B cell (primary cell): ENCODE results near the gene SMIM14. TPM values are rescaled to one million over a fixed set of nuclear protein-coding genes. Genes with fewer than 3 reads are reported as not detected.

Source experiments
- ATAC-seq: fragments of 200-7000 bp; cut with Tn5 transposase; one replicate; pipeline ENCODE4 v1.10.0; 2021; ENCODE audit warnings: low read depth, mild to moderate bottlenecking, moderate number of reproducible peaks, moderate library complexity
- CTCF ChIA-PET: fragments of 350-600 bp; sonication (Branson Sonifier 250); formaldehyde crosslinking; loops from one replicate; lab custom pipeline; 2021; ENCODE audit warnings: antibody characterized with exemption, inconsistent platforms; lab: Charles Lee
- POLR2A ChIA-PET: fragments of 350-600 bp; sonication (Branson Sonifier 250); formaldehyde crosslinking; loops from one replicate; lab custom pipeline; 2021; ENCODE audit warnings: antibody characterized with exemption; lab: Charles Lee
- DNase-seq: peaks from one replicate; pipeline ENCODE4 v3.0.0; 2013
- H2AFZ ChIP-seq: 2 replicates; pipeline ENCODE4 v1.6.1; 2012; ENCODE audit warnings: mild to moderate bottlenecking, low read depth, low read length; ENCODE audit not compliant: insufficient read depth, poor library complexity, severe bottlenecking
- H3K27ac ChIP-seq, 2 donors: 1 replicate in 1 of 2; 2 replicates in 1 of 2; pipeline ENCODE4 v1.5.1; 2012 to 2013; ENCODE audit warnings: low read length in 2 of 2, mild to moderate bottlenecking in 2 of 2, moderate library complexity in 1 of 2
- H3K27me3 ChIP-seq, 4 experiments: fragments of 200-600 bp in 1 of 4; sonication (generic) in 1 of 4; replicated peaks in 1 of 4; 1 replicate in 2 of 4; 2 replicates in 2 of 4; pipeline versions ENCODE4 v1.6.1 to v1.7.0; 2013 to 2016; ENCODE audit warnings: low read length in 3 of 4, mild to moderate bottlenecking in 2 of 4, mixed read lengths in 1 of 4, moderate library complexity in 1 of 4; ENCODE audit not compliant: insufficient read depth in 4 of 4, control insufficient read depth in 3 of 4; ENCODE audit errors: control extremely low read depth in 1 of 4
- H3K36me3 ChIP-seq, 2 experiments: replicated peaks in 1 of 2; 1 replicate in 1 of 2; 2 replicates in 1 of 2; pipeline versions ENCODE4 v1.6.1 to v1.7.1; 2013; ENCODE audit warnings: low read length in 1 of 2; ENCODE audit not compliant: insufficient read depth in 2 of 2, control insufficient read depth in 1 of 2; ENCODE audit errors: control extremely low read depth in 1 of 2, extremely low read depth in 1 of 2
- H3K4me1 ChIP-seq, 2 donors: fragments of 200-600 bp in 1 of 2; sonication (generic) in 1 of 2; 1 replicate in 1 of 2; 2 replicates in 1 of 2; pipeline versions ENCODE4 v1.5.1 to v1.6.1; 2013 to 2017; ENCODE audit warnings: low read length in 2 of 2; ENCODE audit not compliant: control insufficient read depth in 2 of 2, insufficient read depth in 2 of 2
- H3K4me2 ChIP-seq: replicated peaks from 2 replicates; pipeline ENCODE3; 2012; ENCODE audit warnings: mild to moderate bottlenecking, low read depth, low read length; ENCODE audit not compliant: poor library complexity, severe bottlenecking
- H3K4me3 ChIP-seq, 5 experiments: fragments of 200-600 bp in 1 of 5; sonication (generic) in 1 of 5; 1 replicate in 3 of 5; 2 replicates in 2 of 5; pipeline versions ENCODE4 v1.5.1 to v1.7.0; 2011 to 2016; ENCODE audit warnings: low read length in 4 of 5, mild to moderate bottlenecking in 4 of 5, low read depth in 2 of 5, control low read depth in 1 of 5, moderate library complexity in 1 of 5; ENCODE audit not compliant: insufficient read depth in 1 of 5; ENCODE audit errors: control extremely low read depth in 1 of 5, extremely low read depth in 1 of 5
- H3K79me2 ChIP-seq: fragments of 200-600 bp; sonication (generic); one replicate; pipeline ENCODE4 v1.6.0; 2016; ENCODE audit warnings: low read length; ENCODE audit not compliant: control insufficient read depth, insufficient read depth
- H3K9ac ChIP-seq: fragments of 200-600 bp; sonication (generic); 2 replicates; pipeline ENCODE4 v1.6.1; 2017; ENCODE audit warnings: mild to moderate bottlenecking, low read length, moderate library complexity
- H3K9me3 ChIP-seq, 3 donors: one replicate each; pipeline versions ENCODE4 v1.6.1 to v1.7.1; 2013; ENCODE audit warnings: low read length in 2 of 3; ENCODE audit not compliant: control insufficient read depth in 2 of 3, insufficient read depth in 1 of 3; ENCODE audit errors: control extremely low read depth in 1 of 3
- H4K20me1 ChIP-seq: 2 replicates; pipeline ENCODE4 v1.6.0; 2012; ENCODE audit warnings: mild to moderate bottlenecking, low read length; ENCODE audit not compliant: insufficient read depth, control insufficient read depth, poor library complexity, severe bottlenecking
- H3K27ac Mint-ChIP-seq: one replicate; pipeline ENCODE4 v1.8.0; 2021; ENCODE audit warnings: mixed read lengths
- H3K27me3 Mint-ChIP-seq: one replicate; pipeline ENCODE4 v1.8.0; 2021; ENCODE audit warnings: mixed read lengths
- H3K4me1 Mint-ChIP-seq: one replicate; pipeline ENCODE4 v1.8.0; 2021; ENCODE audit warnings: mixed read lengths
- H3K4me3 Mint-ChIP-seq: one replicate; pipeline ENCODE4 v1.8.0; 2021; ENCODE audit warnings: mixed read lengths
- H3K9me3 Mint-ChIP-seq: one replicate; pipeline ENCODE4 v1.8.0; 2022; ENCODE audit warnings: mixed read lengths; ENCODE audit not compliant: insufficient read depth
- CTCF ChIP-seq: fragments of 200-600 bp; IDR thresholded peaks from one replicate; pipeline ENCODE4 v1.8.0; 2022; ENCODE audit warnings: antibody characterized with exemption, mild to moderate bottlenecking
- EZH2 ChIP-seq: IDR thresholded peaks from 2 replicates; pipeline ENCODE4 v1.6.1; 2012; ENCODE audit warnings: borderline replicate concordance, low read depth, mild to moderate bottlenecking, moderate library complexity, low read length; ENCODE audit not compliant: insufficient read depth, poor library complexity, severe bottlenecking
- WGBS: methylation state at CpG from one replicate; pipeline ENCODE4 v1.1.5; 2013; ENCODE audit warnings: missing lambda C conversion rate; ENCODE audit not compliant: insufficient coverage; 5-methylcytosine and 5-hydroxymethylcytosine counted together
- intact Hi-C: fragments of 100-400 bp; cut with micrococcal nuclease; formaldehyde crosslinking; loops from one replicate; pipeline ENCODE4 v1.10.0; 2022
- polyA plus RNA-seq: library from polyadenylated mRNA; depleted of rRNA; stranded (reverse); fragments of >200 nt; gene quantifications from 2 replicates; pipeline ENCODE4 v1.2.3, GENCODE V29; 2012
- total RNA-seq, 2 donors: library from RNA; stranded (reverse); fragments of 120-200 nt in 1 of 2; gene quantifications; 1 replicate in 1 of 2; 2 replicates in 1 of 2; pipeline versions ENCODE4 v1.2.3 to v1.2.4, GENCODE V29; 2013 to 2022

The SMIM14 gene
- total and polyA plus RNA-seq, 2 donors (not counting 1 experiment from before 2014, with no cell fraction given) = 38.9 to 56.0 TPM

- Histone ChIP-seq H3K27ac (no peak overlapping the region), H3K27me3 (no peaks in the 10 kb centered on the region), H3K4me1 (peaks cover 16 to 23% of the 10 kb centered on the region in 2 donors), H2AFZ (no peak overlapping the region), H3K9me3 (no peaks in the 10 kb centered on the region), H3K9ac (no peak overlapping the region), H4K20me1 (no peaks in the 10 kb centered on the region), H3K4me2 (no peak overlapping the region), H3K36me3 (no peaks in the 10 kb centered on the region), H3K4me3 (no peak overlapping the region), H3K79me2 (peaks cover 2% of the 10 kb centered on the region)
- 92% methylated on average over 2 of the region's 6 CpGs for WGBS
- TF ChIP-seq EZH2 (no peak), CTCF (no peak)
- ChIA-PET POLR2A (no interaction called here), CTCF (interaction anchor here (0.7 kb wide), 1 partner anchor 63 kb away, joined by 5 read pairs; no protein-coding TSS in a partner anchor)
- H3K9me3 Mint-ChIP-seq = no peaks in the 10 kb centered on the region
- DNase-seq (no peak), ATAC-seq (no peak)
- peaks cover 16% of the 10 kb centered on the region for H3K4me1 Mint-ChIP-seq
- H3K27ac Mint-ChIP-seq = no peak overlapping the region
- no peak overlapping the region for H3K4me3 Mint-ChIP-seq
- intact Hi-C loops = no loop called here
- H3K27me3 Mint-ChIP-seq = no peaks in the 10 kb centered on the region
Observed at GRCh38 chr4:39660757-39661156, 22.1 kb upstream of the SMIM14 start.

GRCh38 chr4:39660045-39660444, 21.4 kb upstream of the SMIM14 start:
- DNase-seq = no peak
- POLR2A ChIA-PET = no interaction called here
- Histone ChIP-seq H3K9me3 (no peaks in the 10 kb centered on the region), H2AFZ (no peak overlapping the region), H3K9ac (no peak overlapping the region), H3K4me3 (no peak overlapping the region), H3K27me3 (no peaks in the 10 kb centered on the region), H3K79me2 (peaks cover 2% of the 10 kb centered on the region), H3K27ac (no peak overlapping the region), H3K4me2 (no peak overlapping the region), H3K36me3 (no peaks in the 10 kb centered on the region), H3K4me1 (peaks cover 16 to 23% of the 10 kb centered on the region in 2 donors), H4K20me1 (no peaks in the 10 kb centered on the region)
- no peak overlapping the region for H3K4me3 Mint-ChIP-seq
- intact Hi-C loops = no loop called here
- TF ChIP-seq EZH2 = no peak
- TF ChIP-seq CTCF = no peak
- WGBS = 100% methylated on average over 4 of the region's 6 CpGs
- CTCF ChIA-PET = interaction anchor here (0.7 to 4.5 kb wide), 5 partner anchors 9 to 191 kb away, joined by 3 to 33 read pairs (median 3); no protein-coding TSS in a partner anchor
- no peaks in the 10 kb centered on the region for H3K27me3 Mint-ChIP-seq
- no peak overlapping the region for H3K27ac Mint-ChIP-seq
- peaks cover 16% of the 10 kb centered on the region for H3K4me1 Mint-ChIP-seq
- no peaks in the 10 kb centered on the region for H3K9me3 Mint-ChIP-seq
- no peak for ATAC-seq
